Activated naive CD8-positive, alpha-beta T cell treated with anti-CD3 and anti-CD28 coated beads, Interleukin-2, amount 10 ng/mL, durations not matched to agents 7 days and 5 days (primary cell): Measurements from ENCODE around the gene TLX2. TPM values are rescaled to one million over a fixed set of nuclear protein-coding genes. Genes with fewer than 3 reads are reported as not detected.
"Not testable (repeated sequence)": the region's sequence is repeated elsewhere in the genome, so short reads cannot be mapped to it uniquely, and the experiment has no call there.

Experiments
- ATAC-seq: fragments of 150-1000 bp; cut with Tn5 transposase; one replicate; pipeline ENCODE4 v1.10.0; 2021; ENCODE audit warnings: low read depth, moderate library complexity
- POLR2A ChIA-PET: fragments of 350-600 bp; sonication (Branson Sonifier 250); formaldehyde crosslinking; loops from one replicate; lab custom pipeline; 2021; ENCODE audit warnings: antibody characterized with exemption; lab: Charles Lee
- DNase-seq: peaks from one replicate; pipeline ENCODE4 v3.0.0; 2021
- H3K27ac Mint-ChIP-seq: one replicate; pipeline ENCODE4 v1.8.0; 2022; ENCODE audit warnings: mild to moderate bottlenecking, mixed read lengths
- H3K27me3 Mint-ChIP-seq: one replicate; pipeline ENCODE4 v1.8.0; 2022; ENCODE audit warnings: mild to moderate bottlenecking, moderate library complexity, mixed read lengths
- H3K36me3 Mint-ChIP-seq: one replicate; pipeline ENCODE4 v1.8.0; 2021; ENCODE audit warnings: mild to moderate bottlenecking, mixed read lengths
- H3K4me1 Mint-ChIP-seq: one replicate; pipeline ENCODE4 v1.8.0; 2021; ENCODE audit warnings: mixed read lengths
- H3K4me3 Mint-ChIP-seq: one replicate; pipeline ENCODE4 v1.8.0; 2022; ENCODE audit warnings: mild to moderate bottlenecking, moderate library complexity, mixed read lengths
- H3K9me3 Mint-ChIP-seq: one replicate; pipeline ENCODE4 v1.8.0; 2021; ENCODE audit warnings: mixed read lengths
- total RNA-seq, 2 experiments: library from RNA; stranded (reverse); gene quantifications; one replicate each; pipeline ENCODE4 v1.2.3, GENCODE V29; 2021

The TLX2 gene
- total RNA-seq, 2 experiments from 2014 or later, result 0.69 to 0.88 TPM

GRCh38 chr2:74483675-74484164 lies 30.5 kb upstream of the TLX2 start:
- Mint-ChIP-seq H3K4me3 (peak overlapping the region; percentile 99), H3K27ac (peak overlapping the region; percentile 99), H3K4me1 (peaks cover 30% of the 10 kb centered on the region), H3K36me3 (peaks cover 12% of the 10 kb centered on the region)
- not testable (repeated sequence) for DNase-seq, ATAC-seq, H3K27me3 Mint-ChIP-seq, H3K9me3 Mint-ChIP-seq
- POLR2A ChIA-PET, result interaction anchor here (1.0 to 4.2 kb wide), 8 partner anchors 11 to 103 kb away, joined by 3 to 61 read pairs (median 23); partner anchors contain the start of genes AUP1, HTRA2, INO80B and LBX2

- no peaks in the 10 kb centered on the region for H3K27me3 Mint-ChIP-seq
- POLR2A ChIA-PET, result no interaction called here
- peaks cover 10% of the 10 kb centered on the region for H3K36me3 Mint-ChIP-seq
- H3K27ac Mint-ChIP-seq, result no peak overlapping the region
- H3K4me3 Mint-ChIP-seq, result no peak overlapping the region
- H3K4me1 Mint-ChIP-seq, result peaks cover 16% of the 10 kb centered on the region
- DNase-seq (no peak), ATAC-seq (no peak)
- H3K9me3 Mint-ChIP-seq, result no peaks in the 10 kb centered on the region
Observed at GRCh38 chr2:74486141-74486540, 28.1 kb upstream of the TLX2 start.

- Mint-ChIP-seq H3K4me1 (peaks cover 11% of the 10 kb centered on the region), H3K4me3 (no peak overlapping the region), H3K27ac (no peak overlapping the region), H3K9me3 (no peaks in the 10 kb centered on the region), H3K27me3 (no peaks in the 10 kb centered on the region), H3K36me3 (peaks cover 13% of the 10 kb centered on the region)
- no peak for DNase-seq
- POLR2A ChIA-PET, result interaction anchor here (0.9 kb wide), 1 partner anchor 15 kb away, joined by 3 read pairs; no protein-coding TSS in a partner anchor
- no peak for ATAC-seq
Observed at GRCh38 chr2:74488643-74489481, 25.4 kb upstream of the TLX2 start.

GRCh38 chr2:74489906-74490305 lies 24.3 kb upstream of the TLX2 start:
- Mint-ChIP-seq H3K27ac (no peak overlapping the region), H3K27me3 (no peaks in the 10 kb centered on the region), H3K4me1 (peaks cover 7% of the 10 kb centered on the region), H3K9me3 (no peaks in the 10 kb centered on the region), H3K36me3 (peaks cover 13% of the 10 kb centered on the region), H3K4me3 (no peak overlapping the region)
- ATAC-seq, result no peak
- POLR2A ChIA-PET, result interaction anchor here (0.7 to 0.9 kb wide), 2 partner anchors 9 to 14 kb away, joined by 3 read pairs; no protein-coding TSS in a partner anchor
- no peak for DNase-seq

- H3K27ac Mint-ChIP-seq, result no peak overlapping the region
- peaks cover 10% of the 10 kb centered on the region for H3K36me3 Mint-ChIP-seq
- ATAC-seq (no peak), DNase-seq (no peak)
- no peak overlapping the region for H3K4me3 Mint-ChIP-seq
- POLR2A ChIA-PET, result interaction anchor here (1.1 to 1.2 kb wide), 2 partner anchors 9 to 71 kb away, joined by 3 to 4 read pairs; partner anchors contain the start of genes C2orf81, CCDC142, TTC31 and WDR54
- H3K9me3 Mint-ChIP-seq, result no peaks in the 10 kb centered on the region
- H3K27me3 Mint-ChIP-seq, result no peaks in the 10 kb centered on the region
- H3K4me1 Mint-ChIP-seq, result peaks cover 1% of the 10 kb centered on the region
Observed at GRCh38 chr2:74491648-74492544, 22.4 kb upstream of the TLX2 start.

GRCh38 chr2:74493546-74493945 lies 20.7 kb upstream of the TLX2 start:
- no peak overlapping the region for H3K27ac Mint-ChIP-seq
- POLR2A ChIA-PET, result interaction anchor here (1.0 to 1.1 kb wide), 2 partner anchors 28 to 72 kb away, joined by 3 read pairs; partner anchors contain the start of genes C2orf81, MOGS and WDR54

GRCh38 chr2:74495440-74495839 lies 18.8 kb upstream of the TLX2 start:
- H3K36me3 Mint-ChIP-seq, result peaks cover 6% of the 10 kb centered on the region
- H3K4me1 Mint-ChIP-seq, result peaks cover 19% of the 10 kb centered on the region
- no peak overlapping the region for H3K4me3 Mint-ChIP-seq
- ATAC-seq, result no peak
- no peak for DNase-seq
- no peaks in the 10 kb centered on the region for H3K9me3 Mint-ChIP-seq
- no peak overlapping the region for H3K27ac Mint-ChIP-seq
- POLR2A ChIA-PET, result interaction anchor here (1.5 kb wide), 1 partner anchor 12 kb away, joined by 3 read pairs; the partner anchor contains the start of genes CCDC142 and TTC31
- H3K27me3 Mint-ChIP-seq, result peaks cover 32% of the 10 kb centered on the region

More at GRCh38 chr2:74493546-74493945, 20.7 kb upstream of the TLX2 start:
- H3K4me3 Mint-ChIP-seq, result no peak overlapping the region
- peaks cover 15% of the 10 kb centered on the region for H3K27me3 Mint-ChIP-seq
- peaks cover 10% of the 10 kb centered on the region for H3K4me1 Mint-ChIP-seq
- DNase-seq (no peak), ATAC-seq (no peak)
- H3K36me3 Mint-ChIP-seq, result peaks cover 10% of the 10 kb centered on the region
- H3K9me3 Mint-ChIP-seq, result no peaks in the 10 kb centered on the region

GRCh38 chr2:74496997-74497776 lies 17.1 kb upstream of the TLX2 start:
- H3K4me1 Mint-ChIP-seq, result peaks cover 23% of the 10 kb centered on the region
- H3K36me3 Mint-ChIP-seq, result peaks cover 6% of the 10 kb centered on the region
- DNase-seq, result no peak
- H3K4me3 Mint-ChIP-seq, result peak overlapping the region; percentile 87
- H3K9me3 Mint-ChIP-seq, result no peaks in the 10 kb centered on the region
- ATAC-seq, result no peak
- POLR2A ChIA-PET, result interaction anchor here (1.2 to 3.2 kb wide), 4 partner anchors 10 to 33 kb away, joined by 4 to 12 read pairs (median 8); partner anchors contain the start of genes AUP1, CCDC142, HTRA2 and PCGF1
- H3K27me3 Mint-ChIP-seq, result peaks cover 47% of the 10 kb centered on the region
- H3K27ac Mint-ChIP-seq, result no peak overlapping the region

- Mint-ChIP-seq H3K36me3 (peaks cover 3% of the 10 kb centered on the region), H3K9me3 (no peaks in the 10 kb centered on the region), H3K27me3 (peaks cover 54% of the 10 kb centered on the region), H3K27ac (peak overlapping the region; percentile 42), H3K4me3 (peak overlapping the region; percentile 87), H3K4me1 (peaks cover 24% of the 10 kb centered on the region)
- DNase-seq, result peak; percentile 64
- ATAC-seq, result peak; percentile 41
- POLR2A ChIA-PET, result interaction anchor here (1.2 to 3.2 kb wide), 4 partner anchors 9 to 32 kb away, joined by 4 to 12 read pairs (median 8); partner anchors contain the start of genes AUP1, CCDC142, HTRA2 and PCGF1
Observed at GRCh38 chr2:74497777-74498499, 16.3 kb upstream of the TLX2 start.

- Mint-ChIP-seq H3K4me1 (peaks cover 26% of the 10 kb centered on the region), H3K27me3 (peaks cover 54% of the 10 kb centered on the region), H3K9me3 (no peaks in the 10 kb centered on the region), H3K36me3 (peaks cover 2% of the 10 kb centered on the region), H3K4me3 (peak overlapping the region; percentile 87), H3K27ac (peak overlapping the region; percentile 42)
- peak; percentile 40 for ATAC-seq
- peak; percentile 61 for DNase-seq
- POLR2A ChIA-PET, result interaction anchor here (1.2 to 3.2 kb wide), 5 partner anchors 8 to 31 kb away, joined by 4 to 12 read pairs (median 8); partner anchors contain the start of genes AUP1, CCDC142, HTRA2 and PCGF1
Observed at GRCh38 chr2:74498500-74499266, 15.6 kb upstream of the TLX2 start.
